ENCODE results near the gene NCKAP5.
"Not testable (repeated sequence)": the region's sequence is repeated elsewhere in the genome, so short reads cannot be mapped to it uniquely, and the experiment has no call there.

NCKAP5 gene

GRCh38 chr2:132825601-132826000 lies 742.7 kb downstream of the NCKAP5 start:
- DNase-seq = no peak

- DNase-seq = no peak
Observed at GRCh38 chr2:132824716-132825115, 743.5 kb downstream of the NCKAP5 start.

DNA sequence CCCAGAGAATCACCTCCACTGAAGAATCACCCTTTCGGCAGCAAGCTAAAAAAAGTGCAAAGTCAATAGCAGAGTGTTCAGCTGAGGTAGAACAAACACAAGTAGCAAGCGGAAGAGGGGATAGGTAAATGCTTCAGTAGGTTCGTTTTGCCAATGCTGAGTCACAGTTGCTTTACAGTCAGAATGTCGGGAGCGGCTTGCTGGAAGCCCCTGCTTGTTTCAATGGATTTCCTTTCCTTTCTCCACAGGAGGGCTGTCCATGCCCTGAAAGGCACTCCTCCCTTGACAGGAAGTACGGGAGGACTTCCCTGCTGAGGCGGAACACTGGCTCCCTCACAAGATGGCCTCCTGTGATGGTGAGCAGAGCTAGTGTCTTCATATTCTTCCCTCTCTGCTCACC lies 752.0 kb downstream of the NCKAP5 start:
- DNase-seq = no peak

GRCh38 chr2:132815516-132815915 lies 752.7 kb downstream of the NCKAP5 start:
- no peak for DNase-seq

- no peak for DNase-seq
Observed at GRCh38 chr2:132814651-132815050, 753.6 kb downstream of the NCKAP5 start.

DNA sequence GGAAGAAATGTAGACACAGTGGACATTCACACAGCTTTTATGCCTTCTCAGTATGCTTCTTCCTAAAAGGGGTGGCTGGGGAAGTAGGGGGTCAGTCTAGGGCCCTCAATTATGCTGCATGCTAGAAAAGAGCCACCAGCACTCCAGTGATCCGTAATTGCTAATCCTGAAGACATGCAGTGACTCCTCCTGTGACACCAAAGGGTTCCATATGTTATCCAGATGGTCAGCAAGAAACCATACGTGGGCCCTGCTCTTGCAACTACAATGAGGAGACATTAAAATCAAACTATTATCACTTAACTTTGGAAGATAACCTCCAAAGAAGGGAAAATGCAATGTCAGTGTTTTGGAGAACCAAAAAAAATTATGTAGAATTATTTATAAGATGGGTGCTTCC lies 754.8 kb downstream of the NCKAP5 start:
- DNase-seq = no peak

GRCh38 chr2:132811148-132811915 lies 756.9 kb downstream of the NCKAP5 start:
- DNase-seq = no peak

DNA sequence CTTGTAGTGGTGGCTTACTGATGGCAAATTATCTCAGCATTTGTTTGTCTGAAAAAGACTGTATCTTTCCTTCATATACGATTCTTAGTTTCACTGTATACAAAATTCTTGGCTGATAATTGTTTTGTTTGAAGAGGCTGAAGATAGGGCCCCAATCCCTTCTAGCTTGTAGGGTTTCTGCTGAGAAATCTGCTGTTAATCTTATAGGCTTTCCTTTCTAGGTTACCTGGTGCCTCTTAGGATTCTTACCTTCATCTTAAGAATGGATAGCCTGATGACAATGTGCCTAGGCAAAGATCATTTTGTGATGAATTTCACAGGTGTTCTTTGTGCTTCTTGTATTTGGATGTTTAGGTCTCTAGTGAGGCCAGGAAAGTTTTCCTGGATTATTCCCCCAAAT lies 758.3 kb downstream of the NCKAP5 start:
- DNase-seq = not testable (repeated sequence)

DNA sequence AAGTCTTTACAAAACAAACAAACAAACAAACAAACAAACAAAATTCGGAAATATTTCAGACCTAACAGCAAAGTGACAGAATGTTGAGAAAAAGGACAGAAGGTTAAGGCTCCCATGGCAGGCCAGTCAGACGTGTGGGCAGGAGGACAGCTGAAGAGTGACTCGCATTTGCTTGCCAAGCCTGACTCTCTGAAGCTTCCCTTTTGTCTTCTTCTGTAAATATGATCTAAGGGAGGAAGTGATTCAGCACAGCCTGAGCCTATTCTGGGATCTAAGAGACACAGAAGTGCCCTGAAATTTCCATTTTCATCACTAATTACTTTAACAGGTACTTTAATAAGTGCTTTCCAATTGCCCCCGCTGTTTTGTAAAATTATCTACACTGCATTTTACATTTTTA lies 764.2 kb downstream of the NCKAP5 start:
- DNase-seq = no peak

DNA sequence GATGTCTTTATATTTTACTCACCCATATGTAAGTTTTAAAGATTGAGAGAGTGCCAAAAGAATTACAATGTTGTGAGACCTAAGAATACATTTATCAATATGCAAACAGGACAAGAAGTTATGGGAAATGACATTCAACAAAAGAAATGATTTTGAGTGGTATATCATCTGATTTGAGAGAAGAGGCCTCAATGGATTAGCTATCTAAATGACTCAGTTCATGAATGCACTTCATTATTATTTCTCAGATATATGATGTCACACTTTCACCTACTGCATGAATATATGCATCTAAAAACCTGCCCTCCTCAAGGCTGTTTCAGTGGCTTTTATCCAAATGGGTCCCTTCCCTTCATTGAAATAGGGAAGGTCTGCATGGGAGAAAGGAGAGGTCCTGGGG lies 769.9 kb downstream of the NCKAP5 start:
- no peak for DNase-seq

DNA sequence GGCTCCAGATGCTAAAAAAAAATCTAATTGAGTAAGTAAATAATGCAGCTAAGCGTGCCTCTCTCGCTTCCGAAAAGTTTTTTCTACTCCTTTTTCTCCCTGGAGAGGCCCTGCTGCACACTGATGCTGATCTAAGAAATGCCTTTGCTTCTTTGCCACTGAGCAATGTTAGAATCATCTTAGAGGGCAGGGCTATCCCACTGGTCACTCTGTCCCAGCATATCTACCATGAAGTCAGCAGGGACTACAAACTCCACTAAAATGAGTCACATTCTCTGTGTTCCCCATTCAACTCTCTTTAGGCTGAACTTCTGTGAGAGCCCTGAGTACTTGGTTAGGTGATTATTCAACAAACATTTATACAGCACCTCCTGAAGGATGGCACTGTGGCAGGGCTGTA lies 770.7 kb downstream of the NCKAP5 start:
- no peak for DNase-seq

- no peak for DNase-seq
Observed at GRCh38 chr2:132797071-132797470, 771.2 kb downstream of the NCKAP5 start.

DNA sequence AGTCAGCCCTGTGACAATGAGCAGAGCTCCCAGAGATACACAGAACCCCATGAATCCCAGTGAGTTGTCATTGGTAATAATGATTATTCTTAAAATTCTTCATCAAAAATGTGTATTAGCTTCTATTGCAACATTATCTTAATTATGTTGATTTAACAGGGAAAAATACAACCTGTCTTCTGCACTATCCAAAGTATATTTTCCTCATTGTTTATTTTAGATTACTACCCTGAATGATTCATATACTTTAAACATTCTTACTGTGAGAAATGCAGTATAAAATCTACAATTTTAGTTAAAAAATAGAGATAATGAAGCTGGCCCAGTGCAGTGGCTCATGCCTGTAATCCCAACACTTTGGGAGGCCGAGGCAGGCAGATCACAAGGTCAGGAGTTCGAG lies 773.0 kb downstream of the NCKAP5 start:
- DNase-seq = no peak

- DNase-seq = no peak
Observed at GRCh38 chr2:132793532-132793931, 774.7 kb downstream of the NCKAP5 start.

DNA sequence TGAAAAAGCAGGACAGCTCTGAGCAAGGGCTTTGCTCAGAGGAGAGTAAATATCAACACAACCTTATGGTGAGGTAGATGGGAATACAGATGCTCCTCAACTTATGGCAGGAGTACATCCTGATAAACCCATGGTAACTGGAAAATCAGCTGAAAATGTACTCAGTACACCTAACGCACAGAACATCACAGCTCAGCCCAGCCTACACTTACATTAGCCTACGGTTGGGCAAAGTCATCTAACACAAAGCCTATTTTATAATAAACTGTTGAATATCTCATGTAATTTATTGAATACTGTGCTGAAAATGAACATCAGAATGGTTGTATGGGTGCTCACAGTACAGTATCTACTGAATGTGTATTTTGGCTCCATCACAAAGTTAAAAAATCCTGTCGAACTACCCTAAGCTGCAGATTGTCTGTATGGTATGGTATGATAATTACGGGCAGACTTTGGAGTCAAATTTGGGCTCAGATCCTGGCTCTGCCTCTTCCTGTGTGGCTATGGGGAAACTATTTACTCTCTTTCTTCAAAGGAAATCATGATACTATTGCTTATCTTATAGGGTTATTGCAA lies 778.0 kb downstream of the NCKAP5 start:
- no peak for DNase-seq

DNA sequence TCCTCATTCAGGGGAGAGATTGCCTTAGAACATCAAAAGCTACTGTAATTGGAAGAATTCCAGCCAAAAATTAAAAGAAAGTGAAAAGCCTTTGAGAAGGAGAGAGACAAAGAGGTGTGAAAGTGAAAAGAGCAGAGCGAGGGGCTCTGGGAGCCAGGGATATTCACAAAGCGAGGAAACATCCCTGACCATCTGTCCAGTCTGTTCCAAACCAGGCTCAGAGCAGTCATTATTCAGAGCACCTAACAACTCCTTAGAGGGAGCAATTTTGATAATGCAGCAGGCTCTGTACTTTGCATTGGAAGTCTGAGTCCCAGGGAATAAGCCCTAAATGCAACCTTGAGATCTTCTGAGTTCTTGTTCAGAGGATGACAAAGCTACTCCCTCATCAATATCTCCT lies 779.2 kb downstream of the NCKAP5 start:
- no peak for DNase-seq

DNA sequence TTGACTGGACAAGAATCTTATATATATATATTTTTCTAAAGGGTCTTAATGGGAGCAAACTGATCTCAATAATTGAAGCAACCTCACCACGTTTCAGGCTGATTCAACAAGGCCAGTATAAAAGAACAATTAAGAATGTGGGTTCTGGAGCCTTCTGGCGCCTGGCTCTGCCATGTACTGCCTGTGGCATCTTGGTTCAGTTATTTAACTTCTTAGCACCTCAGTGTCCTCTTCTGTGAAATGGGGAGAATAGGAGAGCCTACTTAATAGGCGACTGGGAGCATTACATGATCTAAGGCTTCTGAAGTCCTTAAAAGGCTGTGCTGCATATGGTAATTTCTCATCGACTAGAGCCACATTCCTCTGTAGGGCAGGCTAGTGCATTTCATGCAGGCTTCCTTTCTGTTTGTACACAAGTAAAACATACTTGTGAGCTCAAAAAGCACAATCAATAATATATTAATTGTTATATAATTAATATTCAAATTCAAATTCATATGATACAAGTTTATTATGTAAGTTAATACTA lies 779.9 kb downstream of the NCKAP5 start:
- DNase-seq = no peak

GRCh38 chr2:132783883-132784282 lies 784.4 kb downstream of the NCKAP5 start:
- DNase-seq = no peak

DNA sequence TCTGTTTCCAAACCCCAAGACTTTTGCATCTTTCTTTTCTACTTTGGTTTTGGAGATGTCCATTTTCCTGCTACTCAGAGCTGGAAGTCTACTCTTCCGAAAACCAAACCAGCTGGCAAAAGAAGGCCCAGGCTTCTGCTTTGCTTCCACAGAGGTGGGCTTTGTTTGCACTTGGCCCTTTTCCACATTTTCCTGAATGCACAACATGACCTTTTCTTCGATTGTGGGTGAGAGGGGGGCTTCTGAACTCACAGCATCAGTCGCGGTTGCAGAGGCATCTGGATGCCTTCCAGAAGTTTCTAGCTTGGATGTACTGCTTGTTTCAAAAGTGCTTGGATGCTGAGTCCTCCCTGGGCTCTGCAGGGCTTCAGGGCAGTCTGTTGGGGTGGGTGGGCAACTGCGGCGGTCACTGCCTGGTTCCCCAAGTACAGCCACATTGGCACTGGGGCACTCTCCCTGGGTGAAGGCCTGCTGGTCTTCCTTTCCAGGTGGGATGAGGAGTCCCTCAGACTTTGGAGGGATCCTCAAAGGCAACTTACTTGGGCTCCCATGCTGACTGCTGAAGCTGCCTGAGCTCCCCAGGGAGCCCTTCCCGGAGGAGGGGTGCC lies 786.0 kb downstream of the NCKAP5 start:
- DNase-seq = no peak

GRCh38 chr2:132780651-132781050 lies 787.6 kb downstream of the NCKAP5 start:
- no peak for DNase-seq

DNA sequence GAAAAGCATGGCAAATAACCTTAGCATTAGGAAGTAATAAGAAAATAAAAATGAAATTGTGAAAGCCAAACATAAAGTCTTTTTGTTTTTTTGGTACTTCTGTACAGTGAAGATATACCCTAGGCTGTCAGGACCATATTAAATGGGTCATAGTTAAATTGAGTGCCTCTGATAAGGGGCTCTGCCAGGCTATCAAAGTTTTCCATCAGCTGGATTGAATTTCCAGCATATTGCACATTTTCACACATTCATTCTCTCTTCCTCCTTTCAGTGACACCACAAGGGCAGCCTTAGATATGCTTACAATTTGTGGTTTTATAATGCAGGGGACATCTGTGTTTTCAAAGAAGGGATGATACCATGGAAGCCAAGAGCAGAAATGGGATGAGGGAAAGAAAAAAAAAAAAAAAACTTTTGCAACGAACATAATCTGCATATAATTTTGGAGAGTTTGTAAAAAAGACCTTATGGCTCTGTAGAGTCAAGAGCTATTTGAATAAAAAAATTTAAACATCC lies 789.0 kb downstream of the NCKAP5 start:
- no peak for DNase-seq

GRCh38 chr2:132776287-132776686 lies 792.0 kb downstream of the NCKAP5 start:
- no peak for DNase-seq

DNA sequence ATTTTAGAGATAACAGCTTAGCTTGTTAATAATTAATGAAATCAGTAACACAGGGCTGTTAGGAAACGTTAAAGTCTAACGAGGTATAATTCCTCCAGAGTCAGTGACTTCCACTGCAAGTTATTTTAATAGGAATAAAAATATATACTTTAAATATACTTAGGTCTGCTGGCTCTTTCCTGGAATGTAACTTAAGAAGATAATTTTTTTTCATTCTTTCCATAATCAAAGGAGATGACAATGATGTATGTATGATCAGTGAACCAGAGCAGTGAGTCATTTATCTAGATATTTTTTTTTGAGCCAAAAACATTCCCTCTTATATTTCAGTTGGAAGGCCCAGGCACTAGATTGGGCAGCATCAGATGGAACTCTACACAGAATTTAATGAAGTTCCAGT lies 794.1 kb downstream of the NCKAP5 start:
- no peak for DNase-seq

- no peak for DNase-seq
Observed at GRCh38 chr2:132773331-132773730, 794.9 kb downstream of the NCKAP5 start.

Data from activated CD4-positive, alpha-beta T cell treated with anti-CD3 and anti-CD28 coated beads for 1 hour (primary cell).